Mesenchymal stem cell (in vitro differentiated cells and primary cell): ENCODE data around the gene RAB11FIP4.

Experiments used
- DNase-seq: peaks from one replicate; pipeline ENCODE4 v3.0.0-alpha.2; 2013
- H2AFZ ChIP-seq: one replicate; pipeline ENCODE4 v1.6.1; 2013; ENCODE audit warnings: low read depth, mild to moderate bottlenecking, control low read depth, inconsistent platforms, low read length, moderate library complexity
- H2AK5ac ChIP-seq: 2 replicates; pipeline ENCODE4 v1.6.1; 2013; ENCODE audit warnings: low read length, moderate library complexity, mild to moderate bottlenecking, inconsistent platforms; ENCODE audit not compliant: severe bottlenecking
- H2BK120ac ChIP-seq: one replicate; pipeline ENCODE4 v1.6.1; 2013; ENCODE audit warnings: low read depth, mild to moderate bottlenecking, inconsistent platforms, low read length, moderate library complexity
- H2BK12ac ChIP-seq, 2 experiments: one replicate each; pipeline ENCODE4 v1.6.1; 2013; ENCODE audit warnings: inconsistent platforms in 2 of 2, low read length in 2 of 2, mild to moderate bottlenecking in 2 of 2, moderate library complexity in 2 of 2, control low read depth in 1 of 2
- H2BK15ac ChIP-seq: one replicate; pipeline ENCODE4 v1.6.1; 2013; ENCODE audit warnings: mild to moderate bottlenecking, low read depth, inconsistent platforms; ENCODE audit not compliant: poor library complexity, severe bottlenecking
- H2BK5ac ChIP-seq: 2 replicates; pipeline ENCODE4 v1.6.1; 2013; ENCODE audit warnings: low read depth, mild to moderate bottlenecking, low read length, control low read depth, inconsistent platforms; ENCODE audit not compliant: poor library complexity, severe bottlenecking
- H3K14ac ChIP-seq, 2 experiments: one replicate each; pipeline ENCODE4 v1.6.1; 2013; ENCODE audit warnings: inconsistent platforms in 2 of 2, low read length in 2 of 2, control low read depth in 1 of 2, mild to moderate bottlenecking in 1 of 2, moderate library complexity in 1 of 2
- H3K18ac ChIP-seq, 2 experiments: one replicate each; pipeline ENCODE4 v1.6.1; 2013; ENCODE audit warnings: inconsistent platforms in 2 of 2, low read length in 2 of 2, control low read depth in 1 of 2, low read depth in 1 of 2, mild to moderate bottlenecking in 1 of 2
- H3K23ac ChIP-seq, 2 experiments: one replicate each; pipeline ENCODE4 v1.6.1; 2013; ENCODE audit warnings: inconsistent platforms in 2 of 2, low read length in 2 of 2, mild to moderate bottlenecking in 2 of 2, moderate library complexity in 2 of 2, control low read depth in 1 of 2
- H3K27ac ChIP-seq: 2 replicates; pipeline ENCODE4 v1.5.1; 2013; ENCODE audit warnings: mild to moderate bottlenecking, moderate library complexity, low read length, control low read depth, inconsistent platforms; ENCODE audit not compliant: poor library complexity, severe bottlenecking
- H3K27me3 ChIP-seq, 2 experiments: 2 replicates each; pipeline versions ENCODE4 v1.6.1 to v1.7.0; 2013; ENCODE audit warnings: low read length in 2 of 2, mild to moderate bottlenecking in 2 of 2, moderate library complexity in 2 of 2, control low read depth in 1 of 2, inconsistent platforms in 1 of 2; ENCODE audit not compliant: control insufficient read depth in 1 of 2, insufficient read depth in 1 of 2
- H3K36me3 ChIP-seq, 2 experiments: 2 replicates each; pipeline versions ENCODE4 v1.6.1 to v1.7.0; 2013; ENCODE audit warnings: low read length in 2 of 2, control low read depth in 1 of 2, inconsistent platforms in 1 of 2, low read depth in 1 of 2, mild to moderate bottlenecking in 1 of 2; ENCODE audit not compliant: insufficient read depth in 2 of 2, control insufficient read depth in 1 of 2
- H3K4ac ChIP-seq, 2 experiments: one replicate each; pipeline ENCODE4 v1.6.1; 2013; ENCODE audit warnings: inconsistent platforms in 2 of 2, low read length in 2 of 2, mild to moderate bottlenecking in 2 of 2, moderate library complexity in 2 of 2, control low read depth in 1 of 2, low read depth in 1 of 2
- H3K4me1 ChIP-seq: 2 replicates; pipeline ENCODE4 v1.6.1; 2013; ENCODE audit warnings: low read depth, low read length, control low read depth; ENCODE audit not compliant: control insufficient read depth, insufficient read depth
- H3K4me2 ChIP-seq: 2 replicates; pipeline ENCODE4 v1.6.1; 2013; ENCODE audit warnings: low read length, mild to moderate bottlenecking, inconsistent platforms; ENCODE audit not compliant: poor library complexity, severe bottlenecking
- H3K4me3 ChIP-seq, 2 experiments: 2 replicates each; pipeline versions ENCODE4 v1.5.1 to v1.7.0; 2013; ENCODE audit warnings: low read length in 2 of 2, mild to moderate bottlenecking in 2 of 2, control low read depth in 1 of 2, low read depth in 1 of 2; ENCODE audit not compliant: insufficient read depth in 1 of 2
- H3K79me1 ChIP-seq: replicated peaks from 2 replicates; pipeline ENCODE4 v1.6.1; 2013; ENCODE audit warnings: mild to moderate bottlenecking, control low read depth, low read length, inconsistent platforms; ENCODE audit not compliant: poor library complexity, severe bottlenecking
- H3K9ac ChIP-seq: 2 replicates; pipeline ENCODE4 v1.7.0; 2013; ENCODE audit warnings: mild to moderate bottlenecking, low read length, moderate library complexity
- H3K9me3 ChIP-seq: 2 replicates; pipeline ENCODE4 v1.7.0; 2013; ENCODE audit warnings: mild to moderate bottlenecking, low read length; ENCODE audit not compliant: control insufficient read depth
- H4K8ac ChIP-seq: one replicate; pipeline ENCODE4 v1.6.1; 2013; ENCODE audit warnings: inconsistent platforms, mild to moderate bottlenecking, low read length, moderate library complexity
- H4K91ac ChIP-seq: one replicate; pipeline ENCODE4 v1.6.1; 2013; ENCODE audit warnings: mild to moderate bottlenecking, low read length, inconsistent platforms
- WGBS: methylation state at CpG from one replicate; pipeline ENCODE4 v1.1.7; 2013; ENCODE audit warnings: mixed read lengths; 5-methylcytosine and 5-hydroxymethylcytosine counted together

Gene RAB11FIP4

DNA sequence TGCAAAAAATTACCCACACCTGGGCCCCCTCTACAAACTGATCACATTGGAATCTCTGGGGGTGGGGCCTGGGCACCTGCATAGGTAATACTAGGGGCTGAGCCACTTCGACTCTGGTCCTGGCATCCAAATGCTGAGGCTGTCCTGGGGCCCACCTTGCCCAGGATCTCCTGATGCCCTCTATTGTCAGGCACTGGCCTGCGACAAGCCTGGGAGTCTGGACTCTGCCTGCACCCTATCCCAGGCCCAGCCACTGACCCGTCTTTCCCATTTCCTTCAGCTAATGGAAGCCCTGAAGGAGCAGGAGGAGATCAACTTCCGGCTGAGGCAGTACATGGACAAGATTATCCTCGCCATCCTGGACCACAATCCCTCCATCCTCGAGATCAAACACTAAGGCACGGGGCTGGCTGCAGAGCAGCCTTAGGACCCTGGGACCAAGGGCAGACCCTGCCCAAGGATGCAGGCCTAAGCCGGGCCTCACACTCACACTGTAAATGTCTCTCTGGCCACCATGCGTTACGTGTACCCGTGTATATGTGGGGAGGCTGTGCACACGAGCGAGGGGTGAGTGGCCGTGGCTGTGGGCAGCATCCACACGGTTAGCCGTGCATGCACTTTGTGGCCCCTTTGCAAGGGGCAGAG, 140.0 kb downstream of the RAB11FIP4 start:
- Histone ChIP-seq H3K14ac (no peak overlapping the region), H2AFZ (no peak overlapping the region), H2BK15ac (no peak overlapping the region), H2AK5ac (no peak overlapping the region), H3K79me1 (no peaks in the 10 kb centered on the region), H4K91ac (no peak overlapping the region), H3K27ac (no peak overlapping the region), H3K4me3 (no peak overlapping the region), H3K4ac (no peak overlapping the region), H3K4me2 (no peak overlapping the region), H3K9ac (no peak overlapping the region), H2BK120ac (no peak overlapping the region), H4K8ac (no peak overlapping the region), H3K4me1 (peaks cover 8% of the 10 kb centered on the region), H3K27me3 (peaks cover 0 to 4% of the 10 kb centered on the region in 2 experiments), H3K18ac (no peak overlapping the region), H3K9me3 (no peaks in the 10 kb centered on the region), H3K36me3 (no peaks in the 10 kb centered on the region), H2BK5ac (no peak overlapping the region), H2BK12ac (no peak overlapping the region), H3K23ac (no peak overlapping the region)
- 92% methylated on average over 16 of the region's 16 CpGs for WGBS
- no peak for DNase-seq

DNA sequence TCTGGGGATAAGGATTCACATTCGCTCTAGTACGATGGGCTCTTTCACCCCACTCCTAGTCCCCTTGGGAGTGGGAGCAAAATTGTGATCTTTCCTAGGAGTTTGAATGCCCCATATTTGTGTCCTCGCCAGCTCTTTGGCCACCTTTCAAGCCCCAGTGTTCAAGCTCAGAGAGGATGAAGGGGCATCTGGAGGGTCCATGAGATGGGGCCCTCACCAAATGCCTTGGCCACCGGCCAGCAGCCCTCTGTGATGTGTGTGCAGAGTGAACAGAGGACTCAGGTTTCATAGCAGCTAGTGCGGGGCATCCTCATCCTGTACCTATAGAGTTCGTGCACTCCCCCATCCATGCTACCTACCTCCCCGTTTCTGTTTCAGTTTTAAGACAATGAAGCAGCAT, 140.6 kb downstream of the RAB11FIP4 start:
- H3K27ac ChIP-seq: no peak overlapping the region
- no peak overlapping the region for H4K8ac ChIP-seq
- H2BK5ac ChIP-seq: no peak overlapping the region
- H2AFZ ChIP-seq: no peak overlapping the region
- no peak overlapping the region for H2BK12ac ChIP-seq
- no peak overlapping the region for H4K91ac ChIP-seq
- H3K4me2 ChIP-seq: no peak overlapping the region
- DNase-seq: no peak
- 91% methylated on average over 6 of the region's 7 CpGs for WGBS
- H2BK15ac ChIP-seq: no peak overlapping the region
- H3K4me1 ChIP-seq: peaks cover 8% of the 10 kb centered on the region
- no peak overlapping the region for H3K9ac ChIP-seq
- H3K23ac ChIP-seq: no peak overlapping the region
- H3K36me3 ChIP-seq: no peaks in the 10 kb centered on the region
- H3K14ac ChIP-seq: no peak overlapping the region
- no peaks in the 10 kb centered on the region for H3K79me1 ChIP-seq
- no peak overlapping the region for H2AK5ac ChIP-seq
- peaks cover 0 to 4% of the 10 kb centered on the region in 2 experiments for H3K27me3 ChIP-seq
- no peaks in the 10 kb centered on the region for H3K9me3 ChIP-seq
- no peak overlapping the region for H2BK120ac ChIP-seq
- H3K4me3 ChIP-seq: no peak overlapping the region
- no peak overlapping the region for H3K4ac ChIP-seq
- H3K18ac ChIP-seq: no peak overlapping the region

DNA sequence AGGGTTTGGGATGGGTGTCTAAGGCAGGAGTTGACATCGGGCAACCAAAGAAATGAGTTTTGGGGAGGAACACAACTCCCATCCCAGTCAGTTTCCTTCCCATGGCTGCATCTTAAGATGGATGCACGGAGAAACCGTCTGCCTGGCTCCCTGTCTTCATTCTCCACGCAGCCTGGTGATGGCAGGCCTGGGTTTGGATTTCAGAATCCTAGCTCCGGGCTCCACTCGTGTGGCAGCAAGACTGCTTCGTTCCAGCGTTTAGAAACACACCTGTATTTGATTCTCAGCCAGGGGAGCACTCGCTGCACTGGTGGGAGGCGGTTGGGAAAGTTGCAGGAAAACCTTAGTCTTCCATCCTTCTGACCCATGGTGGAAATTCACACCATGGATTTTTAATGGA, 141.1 kb downstream of the RAB11FIP4 start:
- Histone ChIP-seq H3K18ac (no peak overlapping the region), H3K4me2 (no peak overlapping the region), H3K9me3 (no peaks in the 10 kb centered on the region), H2BK5ac (no peak overlapping the region), H3K9ac (no peak overlapping the region), H4K8ac (no peak overlapping the region), H2BK12ac (no peak overlapping the region), H2BK120ac (no peak overlapping the region), H4K91ac (no peak overlapping the region), H3K36me3 (no peaks in the 10 kb centered on the region), H3K14ac (no peak overlapping the region), H2AK5ac (no peak overlapping the region), H3K79me1 (no peaks in the 10 kb centered on the region), H3K4me1 (peaks cover 10% of the 10 kb centered on the region), H3K23ac (no peak overlapping the region), H3K4ac (no peak overlapping the region), H3K4me3 (no peak overlapping the region), H2BK15ac (no peak overlapping the region), H3K27me3 (peaks cover 2 to 4% of the 10 kb centered on the region in 2 experiments), H3K27ac (no peak overlapping the region), H2AFZ (no peak overlapping the region)
- 98% methylated on average over 8 of the region's 10 CpGs for WGBS
- DNase-seq: no peak

DNA sequence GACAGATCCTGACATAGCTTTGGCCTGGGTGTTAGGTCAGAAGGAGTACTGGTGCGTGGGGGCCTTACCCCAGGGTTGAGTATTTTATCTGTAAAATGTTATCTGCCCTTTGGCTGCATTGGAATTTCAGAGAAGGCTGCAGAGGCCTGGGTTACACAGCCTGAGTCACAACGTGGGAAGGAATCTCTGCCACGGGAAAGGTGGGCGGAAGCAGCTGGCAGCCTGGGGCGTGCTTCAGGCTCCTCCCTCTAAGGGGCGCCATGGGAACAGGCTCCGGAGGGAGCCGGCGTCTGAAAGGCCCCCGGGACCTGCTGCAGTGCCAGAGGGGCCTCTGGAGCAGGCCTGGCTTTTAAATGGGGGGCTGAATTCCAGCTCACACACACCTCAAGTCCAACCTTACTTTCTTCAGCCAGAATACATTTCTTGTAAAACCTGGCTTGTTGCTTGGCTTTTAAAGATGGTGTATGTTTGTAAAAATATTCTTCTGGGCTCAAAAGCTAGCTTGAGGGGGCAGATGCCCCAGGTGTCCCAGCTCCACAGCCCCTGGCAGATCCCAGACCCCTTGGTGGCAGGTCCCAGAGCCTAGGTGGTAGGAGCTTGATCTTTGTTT, 142.2 kb downstream of the RAB11FIP4 start:
- no peak overlapping the region for H3K23ac ChIP-seq
- peaks cover 3 to 4% of the 10 kb centered on the region in 2 experiments for H3K27me3 ChIP-seq
- no peak overlapping the region for H2AK5ac ChIP-seq
- peak; percentile 49 for DNase-seq
- H3K9me3 ChIP-seq: no peaks in the 10 kb centered on the region
- H3K14ac ChIP-seq: no peak overlapping the region
- no peak overlapping the region for H2BK15ac ChIP-seq
- H3K79me1 ChIP-seq: no peaks in the 10 kb centered on the region
- H4K8ac ChIP-seq: no peak overlapping the region
- peaks cover 20% of the 10 kb centered on the region for H3K4me1 ChIP-seq
- H3K27ac ChIP-seq: no peak overlapping the region
- no peak overlapping the region for H4K91ac ChIP-seq
- H3K36me3 ChIP-seq: no peaks in the 10 kb centered on the region
- no peak overlapping the region for H3K4me3 ChIP-seq
- H3K18ac ChIP-seq: no peak overlapping the region
- no peak overlapping the region for H2AFZ ChIP-seq
- H2BK12ac ChIP-seq: no peak overlapping the region
- H2BK120ac ChIP-seq: no peak overlapping the region
- H3K9ac ChIP-seq: peak overlapping the region; percentile 43
- no peak overlapping the region for H3K4ac ChIP-seq
- 17% methylated on average over 6 of the region's 10 CpGs for WGBS
- H2BK5ac ChIP-seq: no peak overlapping the region
- no peak overlapping the region for H3K4me2 ChIP-seq
